Measurements from ENCODE around the gene MAP2K3.
"Not testable (repeated sequence)": the region's sequence is repeated elsewhere in the genome, so short reads cannot be mapped to it uniquely, and the experiment has no call there.

MAP2K3 gene

GRCh38 chr17:21337981-21338625, 53.6 kb downstream of the MAP2K3 start:
- DNase-seq: not testable (repeated sequence)

- peak in 1 of 2 donors; percentile 12 for DNase-seq
Observed at GRCh38 chr17:21339011-21339410, 54.5 kb downstream of the MAP2K3 start.

GRCh38 chr17:21339571-21339970, 55.1 kb downstream of the MAP2K3 start:
- peak in 1 of 2 donors; percentile 15 for DNase-seq

GRCh38 chr17:21340407-21340806, 55.9 kb downstream of the MAP2K3 start:
- DNase-seq: not testable (repeated sequence)

- DNase-seq: not testable (repeated sequence)
Observed at GRCh38 chr17:21341279-21341678, 56.8 kb downstream of the MAP2K3 start.

GRCh38 chr17:21341925-21342540, 57.5 kb downstream of the MAP2K3 start:
- not testable (repeated sequence) for DNase-seq

GRCh38 chr17:21343061-21343949, 58.8 kb downstream of the MAP2K3 start:
- DNase-seq: not testable (repeated sequence)

- not testable (repeated sequence) for DNase-seq
Observed at GRCh38 chr17:21344801-21345200, 60.3 kb downstream of the MAP2K3 start.

- no peak for DNase-seq
Observed at GRCh38 chr17:21345236-21345635, 60.7 kb downstream of the MAP2K3 start.

- not testable (repeated sequence) for DNase-seq
Observed at GRCh38 chr17:21346107-21346506, 61.6 kb downstream of the MAP2K3 start.

GRCh38 chr17:21346651-21347250, 62.2 kb downstream of the MAP2K3 start:
- DNase-seq: not testable (repeated sequence)

- DNase-seq: not testable (repeated sequence)
Observed at GRCh38 chr17:21347660-21348059, 63.1 kb downstream of the MAP2K3 start.

GRCh38 chr17:21348081-21348925, 63.8 kb downstream of the MAP2K3 start:
- DNase-seq: not testable (repeated sequence)

- not testable (repeated sequence) for DNase-seq
Observed at GRCh38 chr17:21348926-21349261, 64.4 kb downstream of the MAP2K3 start.

- DNase-seq: not testable (repeated sequence)
Observed at GRCh38 chr17:21349358-21350050, 65.0 kb downstream of the MAP2K3 start.

GRCh38 chr17:21350495-21350894, 66.0 kb downstream of the MAP2K3 start:
- not testable (repeated sequence) for DNase-seq

- no peak for DNase-seq
Observed at GRCh38 chr17:21351366-21352065, 67.0 kb downstream of the MAP2K3 start.

- no peak for DNase-seq
Observed at GRCh38 chr17:21352221-21352980, 67.9 kb downstream of the MAP2K3 start.

- DNase-seq: no peak
Observed at GRCh38 chr17:21352981-21353265, 68.4 kb downstream of the MAP2K3 start.

- no peak for DNase-seq
Observed at GRCh38 chr17:21353326-21354010, 69.0 kb downstream of the MAP2K3 start.
